ENCODE results near the gene SLC7A9. TPM values are rescaled to one million over a fixed set of nuclear protein-coding genes. Genes with fewer than 3 reads are reported as not detected.

Gene SLC7A9
- total RNA-seq, 1 donor from 2014 or later: 0.64 TPM

- no peak for TF ChIP-seq CTCF (IDR thresholded peaks at IDR 0.05; ENCODE audit: partially characterized antibody, unreplicated experiment)
- H3K9me3 Mint-ChIP-seq (ENCODE audit: unreplicated experiment): peaks cover 5% of the 10 kb centered on the region
- no peaks in the 10 kb centered on the region for H3K4me1 Mint-ChIP-seq (ENCODE audit: low read depth, unreplicated experiment)
- no peak overlapping the region for H3K4me3 Mint-ChIP-seq (ENCODE audit: unreplicated experiment)
- no peak overlapping the region for H3K27ac Mint-ChIP-seq (ENCODE audit: unreplicated experiment)
- DNase-seq: no peak
- H3K36me3 Mint-ChIP-seq (ENCODE audit: unreplicated experiment): peaks cover 15% of the 10 kb centered on the region
- no peaks in the 10 kb centered on the region for H3K27me3 Mint-ChIP-seq (ENCODE audit: unreplicated experiment)
Observed at GRCh38 chr19:32908641-32909190, 39.1 kb upstream of the SLC7A9 start.

GRCh38 chr19:32902448-32902847 lies 32.9 kb upstream of the SLC7A9 start:
- Mint-ChIP-seq H3K27ac (ENCODE audit: unreplicated experiment) (no peak overlapping the region), H3K36me3 (ENCODE audit: unreplicated experiment) (peaks cover 16% of the 10 kb centered on the region), H3K9me3 (ENCODE audit: unreplicated experiment) (peaks cover 7% of the 10 kb centered on the region), H3K27me3 (ENCODE audit: unreplicated experiment) (no peaks in the 10 kb centered on the region), H3K4me3 (ENCODE audit: unreplicated experiment) (no peak overlapping the region), H3K4me1 (ENCODE audit: low read depth, unreplicated experiment) (peaks cover 2% of the 10 kb centered on the region)
- no peak for DNase-seq
- TF ChIP-seq CTCF (IDR thresholded peaks at IDR 0.05; ENCODE audit: partially characterized antibody, unreplicated experiment): no peak

DNA sequence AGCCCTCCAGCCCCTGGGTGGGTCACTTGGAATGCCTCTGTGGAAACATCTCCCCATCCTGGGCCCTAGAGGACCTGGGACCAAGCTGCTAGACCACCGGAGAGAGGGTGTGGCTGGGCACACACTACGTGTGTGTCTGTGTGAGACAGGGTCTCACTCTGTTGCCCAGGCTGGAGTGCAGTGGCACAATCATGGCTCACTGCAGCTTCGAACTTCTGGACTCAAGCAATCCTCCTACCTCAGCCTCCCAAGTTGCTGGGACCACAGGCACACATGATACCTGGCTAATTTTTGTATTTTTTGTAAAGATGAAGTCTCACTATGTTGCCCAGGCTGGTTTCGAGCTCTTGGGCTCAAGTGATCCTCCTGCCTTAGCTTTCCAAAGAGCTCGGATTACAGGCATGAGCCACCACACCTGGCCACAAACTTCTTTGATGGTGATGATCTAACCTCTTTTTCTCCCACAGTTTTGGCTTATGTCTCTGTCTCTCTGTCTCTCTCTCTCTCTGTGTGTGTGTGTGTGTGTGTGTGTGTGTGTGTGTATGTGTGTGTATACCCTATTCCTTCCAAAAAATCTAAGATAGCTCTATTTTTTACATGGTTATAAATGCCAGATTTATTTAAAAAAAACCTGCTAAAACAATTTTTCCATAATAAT lies 32.1 kb upstream of the SLC7A9 start:
- peaks cover 7% of the 10 kb centered on the region for H3K9me3 Mint-ChIP-seq (ENCODE audit: unreplicated experiment)
- H3K4me1 Mint-ChIP-seq (ENCODE audit: low read depth, unreplicated experiment): peaks cover 2% of the 10 kb centered on the region
- no peaks in the 10 kb centered on the region for H3K27me3 Mint-ChIP-seq (ENCODE audit: unreplicated experiment)
- no peak for TF ChIP-seq CTCF (IDR thresholded peaks at IDR 0.05; ENCODE audit: partially characterized antibody, unreplicated experiment)
- no peak for DNase-seq
- no peak overlapping the region for H3K4me3 Mint-ChIP-seq (ENCODE audit: unreplicated experiment)
- no peak overlapping the region for H3K27ac Mint-ChIP-seq (ENCODE audit: unreplicated experiment)
- peaks cover 16% of the 10 kb centered on the region for H3K36me3 Mint-ChIP-seq (ENCODE audit: unreplicated experiment)

GRCh38 chr19:32896516-32897214 lies 27.1 kb upstream of the SLC7A9 start:
- H3K27me3 Mint-ChIP-seq (ENCODE audit: unreplicated experiment): peaks cover 2% of the 10 kb centered on the region
- peaks cover 3% of the 10 kb centered on the region for H3K9me3 Mint-ChIP-seq (ENCODE audit: unreplicated experiment)
- no peak overlapping the region for H3K4me3 Mint-ChIP-seq (ENCODE audit: unreplicated experiment)
- no peak overlapping the region for H3K27ac Mint-ChIP-seq (ENCODE audit: unreplicated experiment)
- no peak for TF ChIP-seq CTCF (IDR thresholded peaks at IDR 0.05; ENCODE audit: partially characterized antibody, unreplicated experiment)
- H3K36me3 Mint-ChIP-seq (ENCODE audit: unreplicated experiment): peaks cover 20% of the 10 kb centered on the region
- no peak for DNase-seq
- H3K4me1 Mint-ChIP-seq (ENCODE audit: low read depth, unreplicated experiment): no peaks in the 10 kb centered on the region

DNA sequence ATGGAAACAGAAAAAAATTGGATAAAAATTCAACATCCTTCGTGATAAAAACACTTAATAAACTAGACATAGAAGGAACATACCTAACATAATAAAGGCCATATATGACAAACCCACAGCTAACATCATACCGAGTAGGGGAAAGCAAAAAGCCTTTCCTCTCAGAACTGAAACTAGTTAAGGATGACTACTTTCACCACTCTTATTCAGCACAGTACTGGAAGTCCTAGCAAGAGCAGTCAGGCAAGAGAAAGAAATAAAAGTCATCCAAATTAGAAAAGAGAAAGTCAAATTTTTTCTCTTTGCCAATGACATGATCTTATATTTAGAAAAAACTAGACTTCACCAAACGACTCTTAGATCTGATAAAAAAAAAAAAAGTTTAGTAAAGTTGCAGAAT lies 25.8 kb upstream of the SLC7A9 start:
- H3K27ac Mint-ChIP-seq (ENCODE audit: unreplicated experiment): no peak overlapping the region
- no peak overlapping the region for H3K4me3 Mint-ChIP-seq (ENCODE audit: unreplicated experiment)
- H3K9me3 Mint-ChIP-seq (ENCODE audit: unreplicated experiment): peaks cover 10% of the 10 kb centered on the region
- peaks cover 27% of the 10 kb centered on the region for H3K36me3 Mint-ChIP-seq (ENCODE audit: unreplicated experiment)
- no peak for TF ChIP-seq CTCF (IDR thresholded peaks at IDR 0.05; ENCODE audit: partially characterized antibody, unreplicated experiment)
- no peak for DNase-seq
- H3K27me3 Mint-ChIP-seq (ENCODE audit: unreplicated experiment): peaks cover 4% of the 10 kb centered on the region
- no peaks in the 10 kb centered on the region for H3K4me1 Mint-ChIP-seq (ENCODE audit: low read depth, unreplicated experiment)
